ENCODE results near the gene SLC4A3.

Gene SLC4A3

GRCh38 chr2:219614076-219614860 is 13.2 kb upstream of the SLC4A3 start:
- no peak for DNase-seq

DNA sequence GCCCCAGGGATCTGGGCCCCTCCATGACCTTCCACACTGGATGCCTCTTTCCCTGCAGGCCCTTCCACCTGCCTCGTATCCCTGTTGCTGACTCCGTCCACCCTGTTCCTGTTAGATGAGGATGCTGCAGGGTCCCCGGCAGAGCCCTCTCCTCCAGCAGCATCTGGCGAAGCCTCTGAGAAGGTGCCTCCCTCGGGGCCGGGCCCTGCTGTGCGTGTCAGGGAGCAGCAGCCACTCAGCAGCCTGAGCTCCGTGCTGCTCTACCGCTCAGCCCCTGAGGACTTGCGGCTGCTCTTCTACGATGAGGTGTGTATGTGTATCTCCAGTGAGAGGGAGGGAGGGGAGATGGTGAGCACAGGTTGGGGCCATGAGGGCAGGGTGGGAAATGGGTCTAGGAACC is 12.4 kb upstream of the SLC4A3 start:
- DNase-seq: no peak

DNA sequence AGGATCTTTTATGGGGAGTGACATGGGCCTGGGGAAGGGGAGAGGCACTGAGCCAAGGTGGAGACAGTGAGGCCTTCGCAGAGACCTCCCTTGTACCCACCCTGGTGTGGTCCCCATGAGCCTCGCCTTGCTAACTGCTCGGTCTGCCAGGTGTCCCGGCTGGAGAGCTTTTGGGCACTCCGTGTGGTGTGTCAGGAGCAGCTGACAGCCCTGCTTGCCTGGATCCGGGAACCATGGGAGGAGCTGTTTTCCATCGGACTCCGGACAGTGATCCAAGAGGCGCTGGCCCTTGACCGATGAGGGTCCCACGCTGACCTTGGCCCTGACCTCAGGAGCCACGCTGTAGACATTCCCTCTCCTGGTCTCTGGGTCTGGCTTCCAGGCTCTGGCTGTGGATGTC is 11.5 kb upstream of the SLC4A3 start:
- DNase-seq: no peak

- DNase-seq: no peak
These were observed 10.9 kb upstream of the SLC4A3 start for GRCh38 chr2:219616550-219616949.

- DNase-seq: no peak
These were observed 8.7 kb upstream of the SLC4A3 start for GRCh38 chr2:219618733-219619122.

DNA sequence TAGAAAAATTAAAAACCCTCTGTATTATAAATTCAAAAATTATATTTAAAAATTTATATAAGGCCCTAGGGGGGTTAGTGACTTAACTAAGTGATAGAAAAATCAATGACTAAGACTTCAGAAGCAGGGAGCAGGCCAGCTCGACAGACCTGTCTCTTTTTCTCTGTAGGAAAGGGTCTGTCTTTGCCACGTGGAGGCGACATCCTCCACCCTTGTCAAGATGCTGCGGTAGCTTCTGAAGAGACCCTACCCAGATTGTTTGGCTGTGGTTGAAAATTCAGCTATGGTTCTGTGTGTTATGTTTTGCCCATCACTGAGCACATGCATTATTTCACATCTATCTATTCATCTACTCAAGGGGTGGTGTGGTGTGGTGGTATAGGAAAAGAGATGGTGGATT is 8.2 kb upstream of the SLC4A3 start:
- no peak for DNase-seq

DNA sequence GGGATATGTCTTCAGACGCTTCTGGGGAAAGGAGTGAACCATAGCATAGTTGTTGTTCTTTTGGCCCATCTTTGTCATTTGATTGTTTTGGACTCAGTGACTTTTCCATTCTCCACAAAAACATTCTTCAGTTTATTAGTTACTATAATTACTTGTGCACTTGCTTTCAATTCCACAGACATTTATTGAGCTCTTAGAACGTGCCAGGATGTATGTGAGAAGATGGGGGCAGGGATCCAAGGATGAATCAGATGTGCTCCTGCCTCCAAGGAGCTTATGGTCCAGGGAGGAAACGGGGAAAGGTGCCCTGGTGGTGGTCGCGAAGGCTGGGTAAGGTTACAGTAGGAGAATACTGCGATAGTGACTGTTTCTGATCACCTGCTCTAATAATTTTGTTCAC is 6.9 kb upstream of the SLC4A3 start:
- DNase-seq: no peak

DNA sequence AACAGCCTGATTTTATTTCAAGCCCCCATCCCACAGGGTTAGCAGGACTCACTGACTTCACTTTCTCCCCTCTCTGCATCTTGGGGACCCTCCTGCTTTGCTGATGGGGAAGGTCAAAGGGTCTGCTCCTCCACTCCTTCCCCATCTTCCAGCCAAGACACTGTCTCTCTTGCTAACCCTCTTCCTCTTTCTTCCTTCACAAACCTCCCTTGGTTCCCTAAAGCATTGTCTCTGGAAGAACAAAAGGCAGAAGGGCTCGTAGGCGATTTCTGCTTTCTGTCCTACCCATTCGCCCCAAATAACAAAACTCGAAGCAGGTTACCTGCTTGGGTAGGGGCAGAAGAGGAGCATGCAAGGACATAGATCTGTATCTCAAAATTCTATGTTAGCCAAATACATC is 5.5 kb upstream of the SLC4A3 start:
- no peak for DNase-seq

DNA sequence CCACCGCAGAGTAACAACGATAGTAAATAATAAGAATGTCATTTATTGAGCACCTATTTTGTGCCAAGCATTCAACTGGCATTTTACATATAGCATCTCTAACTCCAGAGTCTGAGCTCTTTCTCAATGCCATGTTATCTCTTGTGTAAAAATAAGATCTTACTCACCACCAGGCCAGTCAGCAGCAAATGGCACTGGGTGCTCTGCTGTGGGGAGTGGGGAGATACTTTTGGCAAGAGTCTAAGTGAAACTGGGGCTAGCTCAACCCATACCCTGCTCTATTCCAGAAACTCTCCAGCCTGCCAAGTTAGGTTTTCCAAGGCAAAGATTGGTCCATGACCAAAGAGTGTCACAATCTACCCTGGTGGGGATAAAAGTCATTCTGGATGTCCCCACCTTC is 5.0 kb upstream of the SLC4A3 start:
- no peak for DNase-seq

DNA sequence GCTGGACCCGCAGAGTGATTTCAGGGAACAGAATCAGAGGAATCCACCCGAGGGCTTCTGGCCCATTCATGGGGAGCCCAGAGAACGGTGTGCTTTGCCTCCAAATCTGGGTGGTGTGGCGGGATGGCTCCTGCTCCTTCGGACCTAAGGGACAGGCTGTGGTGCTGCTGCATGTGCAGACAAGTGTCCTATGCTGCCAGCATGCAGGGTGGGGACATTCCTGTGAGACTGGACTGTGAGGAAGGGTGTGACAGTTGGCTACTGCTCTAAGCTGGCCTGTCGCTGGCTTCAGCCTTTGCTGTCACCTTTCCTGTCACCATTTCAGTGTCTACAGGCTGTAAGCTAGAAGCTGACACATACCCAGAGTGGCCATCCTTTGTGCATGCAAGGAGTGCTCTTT is 2.9 kb upstream of the SLC4A3 start:
- no peak for DNase-seq

DNA sequence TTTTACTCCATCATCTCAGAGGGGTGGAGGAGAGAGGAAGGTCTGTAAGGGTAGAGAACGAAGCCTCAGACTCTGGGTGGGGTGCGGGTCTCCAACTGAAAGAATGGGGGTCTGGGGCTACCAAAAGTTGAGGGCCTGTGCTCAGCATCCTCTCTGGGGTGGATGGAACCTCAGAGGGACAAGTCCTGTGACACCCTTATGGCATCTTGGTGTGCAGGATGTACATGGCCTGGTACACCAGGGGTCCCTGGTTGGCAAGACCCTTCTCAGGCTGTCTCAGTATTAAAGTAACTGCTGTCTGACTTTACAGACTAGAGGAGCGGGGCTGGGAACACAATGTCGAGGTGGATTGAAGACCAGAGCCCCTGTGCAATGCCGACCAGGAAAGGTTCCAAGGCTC is 2.3 kb upstream of the SLC4A3 start:
- DNase-seq: no peak

DNA sequence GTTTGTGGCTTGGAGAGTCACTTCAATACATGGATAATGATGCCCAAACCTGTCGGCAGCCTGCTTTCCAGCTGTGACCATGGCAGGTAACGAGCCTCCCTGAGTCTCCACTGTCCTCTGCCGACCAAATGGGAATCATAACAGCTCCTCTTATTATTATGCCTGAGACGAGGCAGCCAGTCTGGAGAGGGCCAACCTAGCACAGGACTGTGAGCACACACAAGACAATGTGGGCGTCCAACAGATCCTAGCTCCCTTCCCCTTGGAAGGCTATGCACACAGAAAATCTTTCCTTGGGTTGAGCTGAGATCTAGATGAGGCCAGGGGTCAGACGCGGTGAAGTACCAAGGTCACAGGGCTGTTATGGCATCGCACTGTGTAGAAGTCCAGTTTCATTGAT is 890 bp upstream of the SLC4A3 start:
- no peak for DNase-seq

GRCh38 chr2:219628235-219628985 is 980 bp downstream of the SLC4A3 start:
- no peak for DNase-seq

GRCh38 chr2:219628986-219629901 is 1.8 kb downstream of the SLC4A3 start:
- DNase-seq: no peak

DNA sequence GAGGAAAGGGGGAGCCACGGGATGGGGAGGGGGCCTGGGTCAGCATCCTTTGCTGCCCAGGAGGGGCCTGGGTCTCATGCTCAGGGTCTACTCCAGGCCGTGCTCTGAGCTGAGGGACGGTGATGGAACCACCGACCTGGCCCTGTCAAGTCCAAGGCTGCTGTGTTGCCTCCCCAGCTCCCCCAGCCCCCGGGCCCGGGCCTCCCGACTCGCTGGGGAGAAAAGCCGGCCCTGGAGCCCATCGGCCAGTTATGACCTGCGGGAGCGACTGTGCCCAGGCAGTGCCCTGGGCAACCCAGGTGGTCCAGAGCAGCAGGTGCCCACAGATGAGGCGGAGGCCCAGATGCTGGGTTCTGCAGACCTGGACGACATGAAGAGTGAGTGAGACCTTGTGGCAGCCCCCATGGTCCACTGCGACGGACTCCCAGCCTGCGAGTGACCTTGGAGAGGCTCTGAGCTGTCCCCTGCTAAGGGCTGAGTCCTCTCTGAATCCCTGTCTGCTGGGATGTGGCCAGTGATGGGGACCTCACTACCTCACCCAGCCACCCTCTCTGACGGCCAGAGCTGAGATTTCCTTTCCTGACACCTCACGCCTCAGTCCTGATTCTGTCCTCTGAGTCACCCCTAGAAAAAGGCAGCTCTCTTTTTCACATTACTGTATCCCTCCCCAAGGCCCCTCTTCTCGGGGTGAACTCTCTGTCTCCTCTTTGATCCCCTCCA is 2.7 kb downstream of the SLC4A3 start:
- DNase-seq: no peak

DNA sequence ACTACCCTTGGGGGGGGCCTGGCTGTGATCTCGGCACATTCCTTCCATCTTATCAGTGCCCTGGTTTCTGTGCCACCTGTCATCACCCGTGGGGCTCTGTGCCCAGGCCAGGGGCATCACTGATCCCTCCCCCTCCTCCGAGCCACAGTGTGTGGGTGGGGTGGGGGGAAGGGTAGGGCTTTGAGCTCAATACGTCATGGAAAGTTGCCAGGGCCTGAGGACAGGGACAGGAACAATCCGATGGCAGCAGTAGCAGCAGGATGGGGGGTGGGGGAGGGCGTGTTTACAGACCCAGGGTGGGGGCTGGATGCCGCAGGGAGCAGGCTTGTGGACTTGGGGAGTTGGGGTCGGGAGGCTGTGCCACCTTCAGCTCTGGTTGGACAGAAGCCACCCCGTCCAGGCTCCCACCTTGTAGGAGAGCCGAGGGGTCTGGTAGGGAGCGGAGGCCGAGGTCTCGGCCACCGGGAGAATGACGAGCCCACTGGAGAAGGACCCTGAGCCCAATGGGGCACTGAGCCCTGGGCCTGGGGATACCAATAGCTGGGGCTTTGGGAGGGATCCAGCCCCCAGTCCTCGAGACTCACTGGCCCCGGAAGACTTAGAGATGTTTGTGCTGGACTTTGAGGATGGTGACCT is 3.5 kb downstream of the SLC4A3 start:
- no peak for DNase-seq

- DNase-seq: no peak
These were observed 4.0 kb downstream of the SLC4A3 start for GRCh38 chr2:219631406-219631891.

DNA sequence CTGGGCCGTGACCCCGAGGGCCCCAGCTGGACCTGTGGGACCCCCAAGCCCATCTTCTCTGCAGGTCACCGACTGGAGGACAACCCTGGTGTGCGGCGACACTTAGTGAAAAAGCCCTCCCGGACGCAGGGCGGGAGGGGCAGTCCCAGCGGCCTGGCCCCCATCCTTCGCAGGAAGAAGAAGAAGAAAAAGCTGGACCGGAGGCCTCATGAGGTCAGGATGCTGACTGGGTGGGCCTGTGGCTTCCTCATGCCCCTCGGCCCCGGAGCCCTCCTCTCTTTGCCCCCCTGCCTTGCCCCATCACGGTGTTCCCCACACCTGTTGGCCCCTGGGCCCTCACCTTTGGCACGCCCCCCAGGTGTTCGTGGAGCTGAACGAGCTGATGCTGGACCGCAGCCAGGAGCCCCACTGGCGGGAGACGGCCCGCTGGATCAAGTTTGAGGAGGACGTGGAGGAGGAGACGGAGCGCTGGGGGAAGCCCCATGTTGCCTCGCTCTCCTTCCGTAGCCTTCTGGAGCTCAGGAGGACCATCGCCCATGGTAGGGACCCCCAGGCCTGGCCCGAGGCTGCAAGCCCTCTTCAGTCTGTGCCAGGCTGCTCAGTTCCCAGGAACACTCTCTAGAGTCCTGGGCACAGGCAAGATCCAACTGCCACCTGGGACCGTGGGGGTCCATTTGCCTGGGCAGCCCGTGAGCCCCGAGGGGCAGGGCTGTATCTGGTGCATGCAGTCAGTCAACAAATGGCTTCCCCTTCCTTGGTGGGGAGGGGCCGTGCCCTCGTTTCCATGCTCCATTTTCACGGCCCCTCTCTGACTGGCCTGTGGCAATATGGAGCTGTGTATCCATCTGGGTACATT is 4.7 kb downstream of the SLC4A3 start:
- no peak for DNase-seq

DNA sequence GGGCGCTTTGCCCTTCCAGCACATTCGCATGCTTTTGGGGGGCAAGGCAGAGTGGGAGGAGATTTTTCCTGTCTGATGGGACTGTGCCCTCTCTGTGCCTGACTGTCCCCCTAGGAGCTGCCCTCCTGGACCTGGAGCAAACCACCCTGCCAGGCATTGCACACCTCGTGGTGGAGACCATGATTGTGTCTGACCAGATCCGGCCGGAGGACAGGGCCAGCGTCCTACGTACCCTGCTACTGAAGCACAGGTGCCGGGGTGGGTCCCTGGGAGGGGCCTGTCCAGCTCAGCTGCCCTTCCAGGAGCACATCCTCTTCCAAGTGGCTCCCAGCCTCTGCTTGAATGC is 5.3 kb downstream of the SLC4A3 start:
- no peak for DNase-seq

DNA sequence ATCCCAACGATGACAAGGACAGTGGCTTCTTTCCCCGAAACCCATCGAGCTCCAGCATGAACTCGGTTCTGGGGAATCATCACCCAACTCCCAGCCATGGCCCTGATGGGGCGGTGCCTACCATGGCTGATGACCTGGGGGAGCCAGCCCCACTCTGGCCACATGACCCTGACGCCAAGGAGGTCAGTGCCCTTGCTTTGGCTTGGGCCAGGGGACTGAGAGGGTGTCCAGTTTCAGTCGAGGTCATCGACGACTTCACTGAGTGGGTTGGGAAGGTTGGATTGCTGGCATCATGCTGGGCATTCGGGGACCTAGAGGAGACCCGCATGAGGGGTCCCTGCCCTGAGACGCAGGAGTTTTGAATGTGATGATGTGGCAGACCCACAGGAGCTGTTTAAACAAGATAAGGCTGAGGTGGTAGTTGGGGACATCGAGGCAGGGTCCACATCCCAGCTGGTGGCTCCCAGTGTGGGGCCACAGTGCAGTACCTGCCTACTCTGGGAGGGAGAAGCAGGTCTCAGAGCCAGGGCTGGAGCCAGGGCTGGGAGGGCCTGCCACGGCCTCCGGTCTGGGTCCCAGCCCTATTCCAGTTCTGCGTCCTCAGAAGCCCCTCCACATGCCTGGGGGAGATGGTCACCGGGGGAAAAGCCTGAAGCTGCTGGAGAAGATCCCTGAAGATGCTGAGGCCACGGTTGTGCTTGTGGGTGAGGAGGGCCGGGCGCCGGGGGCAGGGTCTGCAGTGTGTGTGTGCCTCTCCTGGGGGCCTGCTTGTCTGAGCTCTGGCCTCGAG is 6.0 kb downstream of the SLC4A3 start:
- DNase-seq: no peak

Data from CD4-positive, alpha-beta T cell treated with Interferon gamma for 1 hour (primary cell).